ENCODE data around the gene SQSTM1.
"Not testable (repeated sequence)": the region's sequence is repeated elsewhere in the genome, so short reads cannot be mapped to it uniquely, and the experiment has no call there.

SQSTM1 gene
- total RNA-seq: 304 to 356 reads per million in 2 experiments

- peak; percentile 71 for DNase-seq (ENCODE audit: low read depth)
Measured at GRCh38 chr5:179820483-179821297, at the start of gene SQSTM1. Gene SQSTM1 (plus strand): TSS chr5:179820905. CDS start chr5:179820937, 32 bp downstream.

GRCh38 chr5:179771311-179771895, 49.3 kb upstream of the SQSTM1 start:
- DNase-seq (ENCODE audit: low read depth): no peak

GRCh38 chr5:179772351-179772750, 48.4 kb upstream of the SQSTM1 start:
- no peak for DNase-seq (ENCODE audit: low read depth)

GRCh38 chr5:179773686-179774040, 47.0 kb upstream of the SQSTM1 start:
- no peak for DNase-seq (ENCODE audit: low read depth)

- no peak for DNase-seq (ENCODE audit: low read depth)
Measured at GRCh38 chr5:179774442-179774841, 46.3 kb upstream of the SQSTM1 start.

GRCh38 chr5:179776411-179776938, 44.2 kb upstream of the SQSTM1 start:
- no peak for DNase-seq (ENCODE audit: low read depth)

- DNase-seq (ENCODE audit: low read depth): no peak
Measured at GRCh38 chr5:179777456-179777855, 43.2 kb upstream of the SQSTM1 start.

GRCh38 chr5:179777909-179778308, 42.8 kb upstream of the SQSTM1 start:
- DNase-seq (ENCODE audit: low read depth): no peak

GRCh38 chr5:179778591-179778990, 42.1 kb upstream of the SQSTM1 start:
- no peak for DNase-seq (ENCODE audit: low read depth)

GRCh38 chr5:179779826-179780225, 40.9 kb upstream of the SQSTM1 start:
- no peak for DNase-seq (ENCODE audit: low read depth)

- no peak for DNase-seq (ENCODE audit: low read depth)
Measured at GRCh38 chr5:179780362-179780761, 40.3 kb upstream of the SQSTM1 start.

- no peak for DNase-seq (ENCODE audit: low read depth)
Measured at GRCh38 chr5:179781846-179782245, 38.9 kb upstream of the SQSTM1 start.

GRCh38 chr5:179783128-179783527, 37.6 kb upstream of the SQSTM1 start:
- no peak for DNase-seq (ENCODE audit: low read depth)

GRCh38 chr5:179786861-179787260, 33.8 kb upstream of the SQSTM1 start:
- no peak for DNase-seq (ENCODE audit: low read depth)

GRCh38 chr5:179788193-179788854, 32.4 kb upstream of the SQSTM1 start:
- no peak for DNase-seq (ENCODE audit: low read depth)

GRCh38 chr5:179789278-179789677, 31.4 kb upstream of the SQSTM1 start:
- not testable (repeated sequence) for DNase-seq (ENCODE audit: low read depth)

GRCh38 chr5:179791881-179792611, 28.7 kb upstream of the SQSTM1 start:
- no peak for DNase-seq (ENCODE audit: low read depth)

- DNase-seq (ENCODE audit: low read depth): no peak
Measured at GRCh38 chr5:179792612-179793467, 27.9 kb upstream of the SQSTM1 start.

- DNase-seq (ENCODE audit: low read depth): peak; percentile 25
Measured at GRCh38 chr5:179793468-179794139, 27.1 kb upstream of the SQSTM1 start, which contains the start of gene LTC4S. Gene LTC4S (plus strand): TSS chr5:179793986. CDS start chr5:179794081, 95 bp downstream.

GRCh38 chr5:179794171-179794570, 26.5 kb upstream of the SQSTM1 start:
- no peak for DNase-seq (ENCODE audit: low read depth)
